Astrocyte (in vitro differentiated cells and primary cell): ENCODE results near the gene VWA2.

Source experiments
- EZH2 ChIP-seq: IDR thresholded peaks from 2 replicates; pipeline ENCODE4 v1.6.1; 2012; ENCODE audit warnings: mild to moderate bottlenecking, low read length, inconsistent platforms; ENCODE audit not compliant: insufficient read depth
- TF ChIP-seq, protein P1 (sequence below): IDR thresholded peaks from 2 replicates; pipeline ENCODE4 v1.5.1; 2011; ENCODE audit warnings: low read depth, mild to moderate bottlenecking, inconsistent platforms, low read length, moderate library complexity; ENCODE audit not compliant: insufficient read depth

DNA sequence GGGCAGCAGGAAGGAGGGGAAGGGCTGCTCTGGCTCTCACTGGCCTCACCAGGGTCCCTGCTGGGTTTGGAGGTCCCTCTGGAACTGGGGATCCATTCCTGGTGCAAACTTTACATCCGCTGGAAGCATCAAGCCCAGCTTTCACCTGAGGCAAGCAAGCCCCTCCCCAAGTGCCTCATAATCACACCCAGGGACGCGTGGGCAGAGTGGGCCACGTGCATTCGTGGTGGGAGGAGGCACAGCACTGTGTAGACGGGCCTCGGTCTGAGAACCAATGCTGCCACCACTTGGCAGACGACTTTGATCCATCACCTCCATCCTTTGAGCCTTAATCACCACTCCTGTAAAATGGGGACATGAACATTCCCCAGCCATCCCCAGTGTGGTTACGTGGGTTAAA is 74.1 kb downstream of the VWA2 start:
- TF ChIP-seq, protein P1, sequence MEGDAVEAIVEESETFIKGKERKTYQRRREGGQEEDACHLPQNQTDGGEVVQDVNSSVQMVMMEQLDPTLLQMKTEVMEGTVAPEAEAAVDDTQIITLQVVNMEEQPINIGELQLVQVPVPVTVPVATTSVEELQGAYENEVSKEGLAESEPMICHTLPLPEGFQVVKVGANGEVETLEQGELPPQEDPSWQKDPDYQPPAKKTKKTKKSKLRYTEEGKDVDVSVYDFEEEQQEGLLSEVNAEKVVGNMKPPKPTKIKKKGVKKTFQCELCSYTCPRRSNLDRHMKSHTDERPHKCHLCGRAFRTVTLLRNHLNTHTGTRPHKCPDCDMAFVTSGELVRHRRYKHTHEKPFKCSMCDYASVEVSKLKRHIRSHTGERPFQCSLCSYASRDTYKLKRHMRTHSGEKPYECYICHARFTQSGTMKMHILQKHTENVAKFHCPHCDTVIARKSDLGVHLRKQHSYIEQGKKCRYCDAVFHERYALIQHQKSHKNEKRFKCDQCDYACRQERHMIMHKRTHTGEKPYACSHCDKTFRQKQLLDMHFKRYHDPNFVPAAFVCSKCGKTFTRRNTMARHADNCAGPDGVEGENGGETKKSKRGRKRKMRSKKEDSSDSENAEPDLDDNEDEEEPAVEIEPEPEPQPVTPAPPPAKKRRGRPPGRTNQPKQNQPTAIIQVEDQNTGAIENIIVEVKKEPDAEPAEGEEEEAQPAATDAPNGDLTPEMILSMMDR: no peak
- no peak for TF ChIP-seq EZH2
